Aorta (tissue), 5 donors: ENCODE measurements around the gene TMEM176B. TPM values are rescaled to one million over a fixed set of nuclear protein-coding genes. Genes with fewer than 3 reads are reported as not detected.

Source experiments
- ATAC-seq: fragments of 200-7000 bp; cut with Tn5 transposase; one replicate; pipeline ENCODE4 v1.9.1; 2022; ENCODE audit warnings: moderate library complexity; ENCODE audit not compliant: low FRiP score
- DNase-seq, 2 donors: peaks; one replicate each; pipeline ENCODE4 v3.0.0-alpha.2; 2020
- H3K27ac ChIP-seq, 2 donors: one replicate each; pipeline ENCODE4 v1.5.1; 2013; ENCODE audit warnings: low read length in 2 of 2, mild to moderate bottlenecking in 2 of 2, moderate library complexity in 2 of 2, control low read depth in 1 of 2, inconsistent platforms in 1 of 2, low read depth in 1 of 2
- H3K27me3 ChIP-seq, 2 donors: one replicate each; pipeline ENCODE4 v1.6.1; 2013; ENCODE audit warnings: control low read depth in 1 of 2, low read length in 1 of 2, mild to moderate bottlenecking in 1 of 2, moderate library complexity in 1 of 2; ENCODE audit not compliant: insufficient read depth in 2 of 2, control insufficient read depth in 1 of 2
- H3K36me3 ChIP-seq, 2 donors: one replicate each; pipeline ENCODE4 v1.6.1; 2013; ENCODE audit warnings: control low read depth in 1 of 2, low read length in 1 of 2, mild to moderate bottlenecking in 1 of 2; ENCODE audit not compliant: insufficient read depth in 2 of 2, control insufficient read depth in 1 of 2
- H3K4me1 ChIP-seq, 2 donors: one replicate each; pipeline ENCODE4 v1.6.1; 2013; ENCODE audit warnings: low read length in 2 of 2, control low read depth in 1 of 2, mild to moderate bottlenecking in 1 of 2, moderate library complexity in 1 of 2; ENCODE audit not compliant: insufficient read depth in 2 of 2, control insufficient read depth in 1 of 2
- H3K4me3 ChIP-seq, 2 donors: one replicate each; pipeline ENCODE4 v1.5.1; 2013; ENCODE audit warnings: low read length in 2 of 2, control low read depth in 1 of 2, mild to moderate bottlenecking in 1 of 2
- H3K9me3 ChIP-seq: one replicate; pipeline ENCODE4 v1.6.1; 2013; ENCODE audit warnings: mild to moderate bottlenecking, low read length; ENCODE audit not compliant: control insufficient read depth
- WGBS, 2 donors: extraction: QIAGEN DNeasy Blood & Tissue Kit; methylation state at CpG; one replicate each; pipeline ENCODE4 v1.1.7; 2013; 5-methylcytosine and 5-hydroxymethylcytosine counted together
- intact Hi-C, 2 donors: fragments of 100-400 bp; cut with DNase I; formaldehyde crosslinking; loops; one replicate each; pipeline versions ENCODE4 v1.14.2 to v1.15.0; 2022
- polyA plus RNA-seq, 2 donors: library from polyadenylated mRNA; stranded (reverse); fragments of 200-250 nt; gene quantifications; one replicate each; pipeline ENCODE4 v1.2.3, GENCODE V29; 2013
- total RNA-seq, 2 donors: library from RNA; stranded (reverse); fragmentation: NEBNext Ultra II Directional; extraction: Animal tissue kit (Norgen Biotek cat#: 25700); gene quantifications; one replicate each; pipeline ENCODE4 v1.2.1, GENCODE V29; 2021
- donor health status: healthy with polysubstance abuse.
- donor health status: Bipolar disorder and iron deficiency.
- donor health status: DM: no; HTN: no; CAD: no.
- donor health status: DM: no; HTN: no; CAD: no.
- donor health status: DM: yes; HTN: yes; CAD: no.

Gene TMEM176B
- total and polyA plus RNA-seq, 4 donors, result 6.5 to 85.5 (median 30.5) TPM

DNA sequence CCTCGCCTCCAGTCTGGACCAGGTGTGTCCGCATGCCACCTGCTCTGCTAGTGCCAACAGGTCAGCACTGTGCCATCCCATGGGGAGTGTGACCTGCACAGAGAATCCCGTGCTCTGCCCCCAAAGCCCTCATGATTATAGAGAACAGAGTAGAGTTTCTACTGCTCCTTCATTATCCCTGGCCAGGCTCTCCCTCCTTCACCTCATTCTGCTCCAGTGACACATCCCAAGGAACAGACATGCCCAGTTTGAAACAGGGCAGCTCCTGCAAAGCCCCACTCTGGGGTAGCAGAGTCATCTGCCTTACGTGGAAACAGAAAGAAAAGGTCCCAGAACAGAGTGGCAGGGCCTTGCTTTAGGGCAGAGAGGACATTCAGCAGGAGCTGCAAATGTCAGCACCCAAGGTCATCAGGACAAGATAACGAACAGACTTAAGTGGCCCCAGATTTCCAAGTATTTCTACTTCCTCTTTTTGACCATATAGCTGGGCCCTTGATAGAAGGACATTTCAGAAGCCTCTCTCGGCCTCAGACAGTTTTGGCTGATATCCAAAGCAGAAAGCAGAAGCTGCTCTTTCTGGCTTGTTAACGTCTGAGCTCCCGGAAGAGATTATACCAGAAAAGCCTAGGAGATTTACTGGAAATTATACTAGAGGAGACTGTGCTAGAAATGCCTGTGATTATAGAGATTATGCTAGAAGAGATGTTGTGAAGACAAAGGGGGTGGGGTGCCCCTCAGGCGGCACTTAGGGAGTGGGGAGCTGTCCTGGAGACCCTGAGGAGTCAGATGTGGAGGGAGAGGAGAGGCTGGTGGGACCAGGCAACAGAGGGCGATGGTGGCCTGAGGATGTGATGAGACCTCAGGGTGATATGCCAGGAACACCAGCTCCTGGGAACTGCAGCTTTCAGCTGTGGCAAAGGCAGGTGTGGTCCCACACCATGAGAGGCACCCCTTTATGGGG is 12.6 kb downstream of the TMEM176B start:
- H3K4me3 ChIP-seq, result no peak overlapping the region
- H3K4me1 ChIP-seq, result no peaks in the 10 kb centered on the region

DNA sequence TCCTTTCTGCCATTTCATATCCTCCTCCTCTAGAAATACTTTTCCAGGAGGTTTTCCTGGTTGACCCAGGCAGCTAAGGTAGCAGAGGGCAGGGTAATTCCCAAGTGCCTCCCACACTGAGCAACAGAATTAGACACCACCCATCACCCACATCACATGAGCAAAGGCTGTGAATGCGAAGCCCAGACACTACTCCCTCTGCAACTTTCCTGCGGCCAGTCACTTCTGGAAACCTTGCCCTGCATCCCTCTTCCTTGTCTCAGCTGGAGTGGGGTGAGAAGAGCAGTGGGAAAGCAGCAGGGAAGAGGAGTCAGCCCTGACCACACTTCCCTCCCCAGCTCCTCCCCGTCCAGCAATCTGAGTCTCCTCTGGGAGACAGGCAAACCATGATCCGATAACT is 15.2 kb downstream of the TMEM176B start:
- Histone ChIP-seq H3K36me3 (no peaks in the 10 kb centered on the region), H3K27ac (no peak overlapping the region), H3K27me3 (no peaks in the 10 kb centered on the region), H3K9me3 (no peaks in the 10 kb centered on the region), H3K4me1 (no peaks in the 10 kb centered on the region), H3K4me3 (no peak overlapping the region)
- 66 to 81% methylated on average over 4 of the region's 4 CpGs for WGBS, 2 donors
- intact Hi-C loops, result no loop called here
- ATAC-seq (peak; percentile 3), DNase-seq (peak in 1 of 2 donors; percentile 63)

More for the DNA sequence above, 12.6 kb downstream of the TMEM176B start:
- WGBS, 2 donors, result 58 to 66% methylated on average over 10 of the region's 10 CpGs
- ATAC-seq (peak; percentile 20), DNase-seq (no peak)
- intact Hi-C loops, result no loop called here
- H3K27me3 ChIP-seq, result no peaks in the 10 kb centered on the region
- H3K27ac ChIP-seq, result no peak overlapping the region
- H3K9me3 ChIP-seq, result no peaks in the 10 kb centered on the region
- H3K36me3 ChIP-seq, result no peaks in the 10 kb centered on the region

DNA sequence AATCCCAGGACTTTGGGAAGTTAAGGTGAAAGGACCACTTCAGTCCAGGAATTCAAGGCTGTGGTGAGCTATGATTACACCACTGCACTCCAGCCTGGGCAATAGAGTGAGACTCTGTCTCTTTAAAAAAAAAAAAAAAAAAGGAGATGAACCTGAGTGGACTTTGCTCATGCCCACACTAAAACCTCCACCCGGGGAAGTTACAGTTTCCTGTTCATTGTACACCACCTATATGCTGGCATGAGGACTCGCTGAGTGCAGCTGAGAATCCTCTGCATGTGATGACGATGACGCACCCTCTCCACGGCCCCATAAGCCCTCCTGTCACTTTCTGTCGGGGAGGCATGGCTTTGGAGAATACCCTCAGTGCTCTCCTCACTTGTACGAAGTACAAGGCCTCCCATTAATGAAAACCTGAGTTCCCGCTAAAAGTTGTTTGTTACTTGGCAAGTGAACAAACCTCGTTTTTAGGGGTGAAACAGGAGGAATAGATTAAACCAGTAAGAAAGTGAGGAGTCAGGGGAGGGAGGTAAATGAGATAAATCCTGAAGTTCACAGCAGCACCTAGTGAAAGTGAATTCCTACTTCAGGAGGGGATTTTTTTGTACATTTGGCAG is 15.9 kb downstream of the TMEM176B start:
- Histone ChIP-seq H3K4me3 (no peak overlapping the region), H3K36me3 (no peaks in the 10 kb centered on the region), H3K9me3 (no peaks in the 10 kb centered on the region), H3K27me3 (no peaks in the 10 kb centered on the region), H3K4me1 (no peaks in the 10 kb centered on the region), H3K27ac (no peak overlapping the region)
- 76 to 77% methylated on average over 9 of the region's 9 CpGs for WGBS, 2 donors
- DNase-seq (no peak), ATAC-seq (no peak)
- intact Hi-C loops, result no loop called here

DNA sequence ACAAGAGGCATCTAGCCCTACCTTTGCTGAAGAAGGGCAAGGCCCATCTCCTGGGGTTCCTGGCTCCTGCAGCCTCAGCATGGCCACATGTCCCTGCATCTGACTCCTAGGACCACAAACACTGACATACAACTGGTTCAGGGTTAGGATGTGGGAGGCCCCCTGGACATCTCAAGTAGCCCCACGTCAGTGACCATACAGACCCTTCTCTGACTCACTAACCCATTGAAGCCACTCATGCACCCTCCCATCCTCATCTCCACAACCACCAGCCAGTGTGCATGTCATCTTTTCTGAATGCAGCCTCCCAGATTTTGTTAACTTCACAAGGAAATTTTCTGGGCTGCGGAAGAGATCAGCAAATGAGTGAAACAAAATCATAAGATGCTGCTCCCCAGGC is 18.2 kb downstream of the TMEM176B start:
- intact Hi-C loops, result no loop called here
- WGBS, 2 donors, result 90 to 91% methylated on average over 2 of the region's 2 CpGs
- H3K27me3 ChIP-seq, result no peaks in the 10 kb centered on the region
- no peaks in the 10 kb centered on the region for H3K36me3 ChIP-seq
- no peaks in the 10 kb centered on the region for H3K4me1 ChIP-seq
- no peak overlapping the region for H3K27ac ChIP-seq
- no peak for ATAC-seq
- no peaks in the 10 kb centered on the region for H3K9me3 ChIP-seq
- H3K4me3 ChIP-seq, result no peak overlapping the region
- no peak for DNase-seq

DNA sequence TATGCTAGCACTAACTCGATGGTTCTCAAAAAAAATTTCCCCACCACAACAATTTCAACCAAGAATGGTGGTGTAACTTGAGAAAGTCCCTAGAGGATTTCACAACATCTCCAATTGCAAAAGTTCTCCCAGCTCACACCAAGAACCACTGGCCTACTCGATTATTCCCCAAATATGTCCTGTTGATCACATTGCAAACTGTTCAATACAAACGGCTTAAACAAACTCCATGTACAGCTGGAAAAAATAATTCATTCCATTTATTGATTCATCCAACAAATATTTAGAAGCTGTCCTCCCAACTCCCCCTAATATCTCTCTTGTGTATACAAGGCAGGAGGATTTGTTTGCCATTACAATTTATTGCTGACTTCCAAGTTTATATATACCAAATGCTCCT is 19.1 kb downstream of the TMEM176B start:
- no peak for DNase-seq
- ATAC-seq, result no peak
- no peaks in the 10 kb centered on the region for H3K9me3 ChIP-seq
- WGBS, 2 donors, result 43 to 44% methylated on average over 3 of the region's 3 CpGs
- H3K27me3 ChIP-seq, result no peaks in the 10 kb centered on the region
- H3K4me3 ChIP-seq, result no peak overlapping the region
- H3K27ac ChIP-seq, result no peak overlapping the region
- intact Hi-C loops, result no loop called here
- H3K4me1 ChIP-seq, result no peaks in the 10 kb centered on the region
- no peaks in the 10 kb centered on the region for H3K36me3 ChIP-seq

DNA sequence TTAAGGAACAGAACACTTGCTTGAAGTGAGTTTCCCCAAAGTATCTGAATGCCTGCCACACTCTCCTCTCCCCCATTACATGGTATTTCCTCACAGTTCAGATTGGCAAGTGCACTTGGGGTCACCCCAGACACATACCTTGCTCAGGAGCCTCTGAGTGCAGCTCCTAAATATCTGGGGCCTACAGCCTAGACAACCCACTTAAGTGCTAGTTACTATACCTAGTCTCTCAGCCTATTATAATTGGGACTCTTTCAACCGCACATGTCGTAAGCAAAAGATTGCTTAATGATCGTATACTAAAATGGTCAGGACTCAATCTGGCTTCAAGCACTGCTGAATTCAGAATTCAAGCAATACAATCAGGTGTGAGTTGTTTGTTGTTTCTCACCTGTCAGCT is 19.9 kb downstream of the TMEM176B start:
- no peaks in the 10 kb centered on the region for H3K9me3 ChIP-seq
- H3K4me1 ChIP-seq, result no peaks in the 10 kb centered on the region
- no peak for ATAC-seq
- no peak overlapping the region for H3K27ac ChIP-seq
- no peak for DNase-seq
- WGBS, 2 donors, result 60 to 62% methylated on average over 3 of the region's 3 CpGs
- H3K27me3 ChIP-seq, result no peaks in the 10 kb centered on the region
- intact Hi-C loops, result no loop called here
- no peak overlapping the region for H3K4me3 ChIP-seq
- H3K36me3 ChIP-seq, result no peaks in the 10 kb centered on the region

DNA sequence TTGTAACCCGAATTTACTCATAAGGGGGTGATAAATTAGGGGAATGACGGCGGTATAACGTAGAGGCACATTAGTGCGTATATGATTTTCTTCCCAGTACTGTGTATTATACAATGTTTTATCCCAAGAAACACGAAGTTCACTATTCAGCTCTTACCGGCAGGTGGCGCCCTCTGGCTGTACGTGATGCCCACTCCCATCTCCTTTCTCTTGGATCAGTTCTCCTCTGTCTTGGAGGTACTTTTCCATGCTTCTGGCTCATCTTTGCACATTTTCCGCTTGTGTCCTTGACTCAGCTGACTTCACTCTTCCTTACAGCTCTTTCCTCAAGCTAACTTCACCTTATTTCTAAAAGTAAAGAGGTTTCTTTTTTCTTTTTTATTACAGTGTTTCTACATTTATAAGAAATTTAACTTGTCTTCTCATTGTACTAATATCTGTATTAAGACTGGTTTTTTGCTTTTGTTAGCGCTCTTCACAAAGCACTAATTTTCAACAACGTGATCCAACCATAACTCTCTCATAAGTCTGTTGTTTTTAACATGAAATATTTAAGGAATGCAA is 21.3 kb downstream of the TMEM176B start:
- Histone ChIP-seq H3K4me3 (no peak overlapping the region), H3K4me1 (no peaks in the 10 kb centered on the region), H3K36me3 (no peaks in the 10 kb centered on the region), H3K27ac (no peak overlapping the region), H3K9me3 (no peaks in the 10 kb centered on the region), H3K27me3 (no peaks in the 10 kb centered on the region)
- 2 to 3% methylated on average over 12 of the region's 12 CpGs for WGBS, 2 donors
- peak; percentile 90 for ATAC-seq
- DNase-seq, result peak; percentile 85 to 93
- intact Hi-C loops, result no loop called here

DNA sequence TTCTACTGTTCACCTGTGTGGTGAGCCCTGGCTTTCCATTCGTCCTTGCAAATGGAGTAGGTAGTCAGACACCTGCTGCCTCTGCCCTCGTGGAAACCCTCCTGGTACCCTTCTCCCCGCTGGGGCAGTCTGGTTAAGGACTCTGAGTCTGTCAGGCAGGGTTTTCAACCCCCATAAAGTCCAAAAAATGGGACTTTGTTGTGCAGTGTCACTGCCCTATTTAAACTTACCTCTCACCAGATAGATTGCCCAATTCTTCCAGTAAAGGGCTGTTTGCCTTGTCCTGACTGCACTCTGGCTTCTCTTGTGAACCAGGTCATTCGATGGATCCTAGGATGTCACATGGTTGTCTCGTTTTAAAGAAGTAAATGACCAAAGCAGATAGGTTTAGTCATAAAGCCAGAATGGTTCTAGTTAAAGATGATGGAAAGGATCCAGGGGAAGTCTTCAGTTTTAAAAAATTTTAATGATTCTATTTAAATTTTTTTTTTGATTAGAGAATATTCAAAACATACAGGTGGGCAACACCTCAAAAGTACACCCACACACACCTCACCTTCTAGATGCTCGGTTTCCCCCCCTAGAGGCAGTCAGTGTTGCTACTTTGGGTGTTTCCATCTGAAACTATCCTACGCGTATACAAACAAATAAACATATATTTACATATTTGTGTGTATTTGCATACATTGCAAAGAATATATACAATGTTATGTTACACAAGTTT is 22.0 kb downstream of the TMEM176B start:
- ATAC-seq (no peak), DNase-seq (no peak)
- Histone ChIP-seq H3K9me3 (no peaks in the 10 kb centered on the region), H3K4me3 (no peak overlapping the region), H3K27ac (no peak overlapping the region), H3K36me3 (no peaks in the 10 kb centered on the region), H3K4me1 (no peaks in the 10 kb centered on the region), H3K27me3 (no peaks in the 10 kb centered on the region)
- 45 to 48% methylated on average over 8 of the region's 8 CpGs for WGBS, 2 donors
- intact Hi-C loops, result no loop called here
